Stimulated activated CD8-positive, alpha-beta memory T cell treated with anti-CD3 and anti-CD28 coated beads, Interleukin-15, amount 100 ng/mL, for 24 hours (primary cell): ENCODE measurements around the gene HACE1.
"Not testable (repeated sequence)": the region's sequence is repeated elsewhere in the genome, so short reads cannot be mapped to it uniquely, and the experiment has no call there.

Experiments used
- DNase-seq: peaks from one replicate; pipeline ENCODE4 v3.0.0-alpha.2; 2020; ENCODE audit warnings: low read depth

The HACE1 gene

GRCh38 chr6:104737567-104737966 is 122.2 kb downstream of the HACE1 start:
- not testable (repeated sequence) for DNase-seq

- DNase-seq = no peak
These were observed 123.2 kb downstream of the HACE1 start for GRCh38 chr6:104736545-104736944.

GRCh38 chr6:104730450-104730849 is 129.3 kb downstream of the HACE1 start:
- no peak for DNase-seq

GRCh38 chr6:104729433-104729832 is 130.3 kb downstream of the HACE1 start:
- DNase-seq = no peak

- DNase-seq = no peak
These were observed 131.3 kb downstream of the HACE1 start for GRCh38 chr6:104728448-104728847.

GRCh38 chr6:104718672-104719071 is 141.0 kb downstream of the HACE1 start:
- DNase-seq = no peak

- DNase-seq = no peak
These were observed 142.9 kb downstream of the HACE1 start for GRCh38 chr6:104716858-104717257.

GRCh38 chr6:104714796-104715195 is 144.9 kb downstream of the HACE1 start:
- no peak for DNase-seq

- no peak for DNase-seq
These were observed 145.7 kb downstream of the HACE1 start for GRCh38 chr6:104713982-104714381.

- no peak for DNase-seq
These were observed 148.3 kb downstream of the HACE1 start for GRCh38 chr6:104711371-104711770.

GRCh38 chr6:104710543-104711335 is 149.0 kb downstream of the HACE1 start:
- DNase-seq = no peak

- no peak for DNase-seq
These were observed 153.7 kb downstream of the HACE1 start for GRCh38 chr6:104705916-104706442.

- DNase-seq = no peak
These were observed 154.5 kb downstream of the HACE1 start for GRCh38 chr6:104705095-104705707.

- DNase-seq = no peak
These were observed 155.5 kb downstream of the HACE1 start for GRCh38 chr6:104704191-104704590.

GRCh38 chr6:104702126-104702841 is 157.4 kb downstream of the HACE1 start:
- DNase-seq = no peak

GRCh38 chr6:104700371-104701185 is 159.1 kb downstream of the HACE1 start:
- no peak for DNase-seq

- DNase-seq = no peak
These were observed 160.0 kb downstream of the HACE1 start for GRCh38 chr6:104699593-104700329.

- no peak for DNase-seq
These were observed 160.7 kb downstream of the HACE1 start for GRCh38 chr6:104698979-104699378.

- DNase-seq = no peak
These were observed 167.7 kb downstream of the HACE1 start for GRCh38 chr6:104692008-104692407.

- no peak for DNase-seq
These were observed 170.0 kb downstream of the HACE1 start for GRCh38 chr6:104689551-104690205.
